HepG2 (cell line): Measurements from ENCODE around the gene PPOX. TPM values are rescaled to one million over a fixed set of nuclear protein-coding genes. Genes with fewer than 3 reads are reported as not detected.

ENCODE experiments used
- BCL6 ChIP-seq: IDR thresholded peaks from 2 replicates; pipeline ENCODE4 v1.6.1; 2016; ENCODE audit warnings: missing genetic modification reagents, missing compliant biosample characterization
- DBP ChIP-seq: sonication (generic); formaldehyde crosslinking; IDR thresholded peaks from 2 replicates; pipeline ENCODE4 v1.4.0; 2020; ENCODE audit warnings: missing genetic modification reagents; ENCODE audit errors: not compliant biosample characterization
- FOXA3 ChIP-seq: IDR thresholded peaks from 2 replicates; pipeline ENCODE4 v1.6.1; 2016; ENCODE audit warnings: missing genetic modification reagents, missing compliant biosample characterization
- FOXC1 ChIP-seq: sonication (generic); formaldehyde crosslinking; IDR thresholded peaks from 2 replicates; pipeline ENCODE4 v1.8.0; 2022; ENCODE audit warnings: mild to moderate bottlenecking, missing genetic modification reagents, borderline replicate concordance
- GLI4 ChIP-seq: sonication (generic); formaldehyde crosslinking; IDR thresholded peaks from 2 replicates; pipeline ENCODE4 v1.5.1; 2020; ENCODE audit warnings: missing genetic modification reagents, mild to moderate bottlenecking, moderate library complexity, borderline replicate concordance
- HNRNPLL ChIP-seq: fragments of 200-400 bp; formaldehyde crosslinking; IDR thresholded peaks from 2 replicates; pipeline ENCODE4 v1.6.1; 2017; ENCODE audit warnings: mild to moderate bottlenecking, low read depth, low read length; ENCODE audit not compliant: poor library complexity, severe bottlenecking
- KIAA2018 ChIP-seq: sonication (generic); formaldehyde crosslinking; IDR thresholded peaks from 2 replicates; pipeline ENCODE4 v1.5.0; 2020; ENCODE audit warnings: mild to moderate bottlenecking, missing genetic modification reagents, borderline replicate concordance
- NR2F1 ChIP-seq, 2 experiments: fragments of 450-650 bp in 1 of 2; formaldehyde crosslinking in 1 of 2; IDR thresholded peaks; 2 replicates each; pipeline versions ENCODE4 v1.5.0 to v1.6.1; 2016 to 2020; ENCODE audit warnings: mild to moderate bottlenecking in 1 of 2, missing compliant biosample characterization in 1 of 2, missing genetic modification reagents in 1 of 2, moderate library complexity in 1 of 2
- NRL ChIP-seq: sonication (generic); formaldehyde crosslinking; IDR thresholded peaks from 2 replicates; pipeline ENCODE4 v1.5.0; 2020; ENCODE audit warnings: missing genetic modification reagents, mild to moderate bottlenecking, moderate library complexity, borderline replicate concordance
- PAWR ChIP-seq: sonication (generic); formaldehyde crosslinking; IDR thresholded peaks from 2 replicates; pipeline ENCODE4 v1.4.0; 2020; ENCODE audit warnings: missing genetic modification reagents, mild to moderate bottlenecking, borderline replicate concordance
- SAP130 ChIP-seq: IDR thresholded peaks from 2 replicates; pipeline ENCODE4 v1.6.1; 2016; ENCODE audit warnings: low read depth
- TBX2 ChIP-seq: sonication (generic); formaldehyde crosslinking; IDR thresholded peaks from 2 replicates; pipeline ENCODE4 v1.5.0; 2020; ENCODE audit warnings: missing genetic modification reagents, mild to moderate bottlenecking, borderline replicate concordance
- ZSCAN21 ChIP-seq: sonication (generic); formaldehyde crosslinking; IDR thresholded peaks from 2 replicates; pipeline ENCODE4 v1.8.0; 2022; ENCODE audit warnings: mild to moderate bottlenecking, missing genetic modification reagents, moderate library complexity, borderline replicate concordance
- ZSCAN30 ChIP-seq: sonication (generic); formaldehyde crosslinking; IDR thresholded peaks from 2 replicates; pipeline ENCODE4 v1.5.0; 2020; ENCODE audit warnings: mild to moderate bottlenecking, missing genetic modification reagents
- polyA plus RNA-seq, 8 experiments: library from polyadenylated mRNA; depleted of rRNA in 3 of 8; stranded (reverse) in 7 of 8; unstranded in 1 of 8; fragments of >200 nt; fragmentation: Illumina TruSeq in 4 of 8; extraction: Trizol in 4 of 8; gene quantifications; 2 replicates each; pipeline versions ENCODE4 v1.2.1 to v1.2.3, GENCODE V29; 2011 to 2016; ENCODE audit warnings: low read depth in 4 of 8, missing spikeins in 1 of 8, mixed read lengths in 1 of 8; ENCODE audit not compliant: insufficient read depth in 1 of 8
- total RNA-seq, 5 experiments: library from RNA; depleted of rRNA; stranded (reverse); fragments of >200 nt; fragmentation: Illumina TruSeq; extraction: Trizol; gene quantifications; 2 replicates each; pipeline ENCODE4 v1.2.3, GENCODE V29; 2016; ENCODE audit warnings: low read depth in 1 of 5

The PPOX gene
- total and polyA plus RNA-seq, 2 of the 13 experiments (the other 11 are each of a cell fraction or from before 2014, with no cell fraction given): 15.5 to 27.7 TPM

GRCh38 chr1:161201836-161202712 is 35.8 kb downstream of the PPOX start, which contains the start of gene NDUFS2 (continued):
- TF ChIP-seq KIAA2018 (CRISPR knock-in tag) (no peak), NRL (peak; percentile 65; the same call in 1 of the 2 replicates), PAWR (CRISPR knock-in tag) (no peak), GLI4 (CRISPR knock-in tag) (peak; percentile 15; the same call in 1 of the 2 replicates), FOXC1 (CRISPR knock-in tag) (no peak; the same call in 1 of the 2 replicates), ZSCAN21 (peak; percentile 49; the same call in 1 of the 2 replicates), SAP130 (peak; percentile 90), ZSCAN30 (CRISPR knock-in tag) (no peak), BCL6 (no peak), DBP (no peak), TBX2 (CRISPR knock-in tag) (peak; percentile 81), FOXA3 (CRISPR knock-in tag) (peak; percentile 62; the same call in 1 of the 2 replicates), HNRNPLL (peak; percentile 48), NR2F1 (CRISPR knock-in tag; IDR thresholded peaks at IDR 0.05) (no peak)
